Nephron (organoid): ENCODE results near the gene PNMA8C.

ENCODE experiments used
- H3K27ac Mint-ChIP-seq, 3 experiments: 2 replicates each; pipeline ENCODE4 v1.8.0; 2020; ENCODE audit warnings: mixed read lengths in 3 of 3, mild to moderate bottlenecking in 2 of 3, moderate library complexity in 1 of 3
- H3K27me3 Mint-ChIP-seq: 2 replicates; pipeline ENCODE4 v1.8.0; 2021; ENCODE audit warnings: low read depth, mild to moderate bottlenecking, moderate library complexity, mixed read lengths
- H3K36me3 Mint-ChIP-seq: 2 replicates; pipeline ENCODE4 v1.8.0; 2020; ENCODE audit warnings: low read depth, mixed read lengths
- H3K4me1 Mint-ChIP-seq: 2 replicates; pipeline ENCODE4 v1.8.0; 2020; ENCODE audit warnings: mixed read lengths
- H3K4me3 Mint-ChIP-seq, 3 experiments: 2 replicates each; pipeline ENCODE4 v1.8.0; 2020; ENCODE audit warnings: mild to moderate bottlenecking in 3 of 3, mixed read lengths in 3 of 3, moderate library complexity in 2 of 3
- H3K9me3 Mint-ChIP-seq: 2 replicates; pipeline ENCODE4 v1.8.0; 2020; ENCODE audit warnings: mixed read lengths
- CTCF ChIP-seq, 3 experiments: fragments of 200-600 bp; sonication (generic); IDR thresholded peaks; one replicate each; pipeline ENCODE4 v1.5.0; 2021; ENCODE audit warnings: antibody characterized with exemption in 3 of 3; ENCODE audit not compliant: unreplicated experiment in 3 of 3

Gene PNMA8C

GRCh38 chr19:46431824-46432223, 3.1 kb upstream of the PNMA8C start:
- Mint-ChIP-seq H3K4me3 (no peak overlapping the region), H3K27me3 (peaks cover 13% of the 10 kb centered on the region), H3K27ac (peak overlapping the region in 1 of 3 experiments; percentile 27), H3K9me3 (no peaks in the 10 kb centered on the region), H3K36me3 (no peaks in the 10 kb centered on the region), H3K4me1 (peaks cover 38% of the 10 kb centered on the region)
- TF ChIP-seq CTCF (IDR thresholded peaks at IDR 0.05; ENCODE audit: unreplicated experiment in 3 of 3): no peak

- Mint-ChIP-seq H3K4me1 (peaks cover 45% of the 10 kb centered on the region), H3K9me3 (no peaks in the 10 kb centered on the region), H3K4me3 (peak overlapping the region; percentile 21 to 54 (median 33)), H3K36me3 (no peaks in the 10 kb centered on the region), H3K27ac (peak overlapping the region in 1 of 3 experiments; percentile 59), H3K27me3 (peaks cover 15% of the 10 kb centered on the region)
- TF ChIP-seq CTCF (IDR thresholded peaks at IDR 0.05; ENCODE audit: unreplicated experiment in 3 of 3): no peak
These were observed 1.3 kb upstream of the PNMA8C start for GRCh38 chr19:46429999-46430398.

GRCh38 chr19:46427518-46428045, 1.2 kb downstream of the PNMA8C start:
- Mint-ChIP-seq H3K27me3 (peaks cover 16% of the 10 kb centered on the region), H3K4me1 (peaks cover 51% of the 10 kb centered on the region), H3K9me3 (no peaks in the 10 kb centered on the region), H3K4me3 (peak overlapping the region; percentile 82 to 89 (median 85)), H3K36me3 (no peaks in the 10 kb centered on the region), H3K27ac (peak overlapping the region; percentile 27 to 98 (median 95))
- no peak for TF ChIP-seq CTCF (IDR thresholded peaks at IDR 0.05; ENCODE audit: unreplicated experiment in 3 of 3)

GRCh38 chr19:46426506-46427162, 2.1 kb downstream of the PNMA8C start:
- H3K4me1 Mint-ChIP-seq: peaks cover 51% of the 10 kb centered on the region
- H3K27me3 Mint-ChIP-seq: peaks cover 13% of the 10 kb centered on the region
- TF ChIP-seq CTCF (IDR thresholded peaks at IDR 0.05; ENCODE audit: unreplicated experiment in 3 of 3): no peak
- H3K9me3 Mint-ChIP-seq: no peaks in the 10 kb centered on the region
- peak overlapping the region; percentile 82 to 89 (median 85) for H3K4me3 Mint-ChIP-seq
- peak overlapping the region; percentile 95 to 98 (median 98) for H3K27ac Mint-ChIP-seq
- H3K36me3 Mint-ChIP-seq: no peaks in the 10 kb centered on the region

GRCh38 chr19:46426035-46426505, 2.7 kb downstream of the PNMA8C start:
- Mint-ChIP-seq H3K4me1 (peaks cover 51% of the 10 kb centered on the region), H3K27ac (peak overlapping the region; percentile 95 to 98 (median 98)), H3K9me3 (no peaks in the 10 kb centered on the region), H3K27me3 (peaks cover 12% of the 10 kb centered on the region), H3K4me3 (peak overlapping the region; percentile 82 to 89 (median 85)), H3K36me3 (no peaks in the 10 kb centered on the region)
- TF ChIP-seq CTCF (IDR thresholded peaks at IDR 0.05; ENCODE audit: unreplicated experiment in 3 of 3): no peak
